PFSK-1 (cell line): Measurements from ENCODE around the gene NSDHL.

Source experiments
- FOXP2 ChIP-seq: optimal IDR thresholded peaks from 2 replicates; pipeline ENCODE3; 2011; ENCODE audit warnings: borderline replicate concordance, control low read depth, inconsistent platforms; ENCODE audit not compliant: insufficient read depth; ENCODE audit errors: extremely low read length, extremely low read depth
- POLR2AphosphoS5 ChIP-seq: IDR thresholded peaks from 2 replicates; pipeline ENCODE4 v1.6.1; 2012; ENCODE audit warnings: low read depth, mild to moderate bottlenecking, control low read depth, low read length, moderate library complexity
- SIN3A ChIP-seq: IDR thresholded peaks from 2 replicates; pipeline ENCODE4 v1.6.1; 2012; ENCODE audit warnings: mild to moderate bottlenecking, low read length, moderate library complexity, borderline replicate concordance; ENCODE audit not compliant: insufficient read depth
- TAF1 ChIP-seq: IDR thresholded peaks from 2 replicates; pipeline ENCODE4 v1.6.1; 2012; ENCODE audit warnings: low read length, control low read depth, borderline replicate concordance; ENCODE audit not compliant: insufficient read depth
- TF ChIP-seq, protein P1 (sequence below), 2 experiments: IDR thresholded peaks; 2 replicates each; pipeline versions ENCODE4 v1.6.1 to v1.8.0; 2011 to 2012; ENCODE audit warnings: low read depth in 2 of 2, low read length in 2 of 2, control low read depth in 1 of 2, inconsistent platforms in 1 of 2, mild to moderate bottlenecking in 1 of 2, moderate library complexity in 1 of 2; ENCODE audit not compliant: insufficient read depth in 1 of 2

Gene NSDHL

DNA sequence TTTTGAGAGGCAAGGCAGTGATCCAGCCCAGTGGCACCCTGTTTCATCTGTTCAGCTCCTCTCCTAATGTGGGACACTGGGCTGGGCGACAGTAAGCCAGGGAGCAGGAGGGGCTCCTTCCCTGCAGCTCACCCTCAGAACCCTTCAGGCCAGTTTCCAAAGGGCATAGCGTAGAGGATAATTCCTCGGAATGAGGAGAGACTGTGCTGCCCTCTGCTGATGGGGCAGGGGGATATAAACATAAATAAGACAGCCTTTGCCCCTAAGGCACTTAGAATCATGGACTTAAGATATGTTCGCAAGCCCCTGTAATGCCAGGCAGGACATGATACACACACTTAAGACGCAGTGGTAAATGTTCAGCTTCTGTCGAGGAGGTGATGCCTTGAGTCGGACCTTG, 39.1 kb downstream of the NSDHL start:
- TF ChIP-seq, protein P1, sequence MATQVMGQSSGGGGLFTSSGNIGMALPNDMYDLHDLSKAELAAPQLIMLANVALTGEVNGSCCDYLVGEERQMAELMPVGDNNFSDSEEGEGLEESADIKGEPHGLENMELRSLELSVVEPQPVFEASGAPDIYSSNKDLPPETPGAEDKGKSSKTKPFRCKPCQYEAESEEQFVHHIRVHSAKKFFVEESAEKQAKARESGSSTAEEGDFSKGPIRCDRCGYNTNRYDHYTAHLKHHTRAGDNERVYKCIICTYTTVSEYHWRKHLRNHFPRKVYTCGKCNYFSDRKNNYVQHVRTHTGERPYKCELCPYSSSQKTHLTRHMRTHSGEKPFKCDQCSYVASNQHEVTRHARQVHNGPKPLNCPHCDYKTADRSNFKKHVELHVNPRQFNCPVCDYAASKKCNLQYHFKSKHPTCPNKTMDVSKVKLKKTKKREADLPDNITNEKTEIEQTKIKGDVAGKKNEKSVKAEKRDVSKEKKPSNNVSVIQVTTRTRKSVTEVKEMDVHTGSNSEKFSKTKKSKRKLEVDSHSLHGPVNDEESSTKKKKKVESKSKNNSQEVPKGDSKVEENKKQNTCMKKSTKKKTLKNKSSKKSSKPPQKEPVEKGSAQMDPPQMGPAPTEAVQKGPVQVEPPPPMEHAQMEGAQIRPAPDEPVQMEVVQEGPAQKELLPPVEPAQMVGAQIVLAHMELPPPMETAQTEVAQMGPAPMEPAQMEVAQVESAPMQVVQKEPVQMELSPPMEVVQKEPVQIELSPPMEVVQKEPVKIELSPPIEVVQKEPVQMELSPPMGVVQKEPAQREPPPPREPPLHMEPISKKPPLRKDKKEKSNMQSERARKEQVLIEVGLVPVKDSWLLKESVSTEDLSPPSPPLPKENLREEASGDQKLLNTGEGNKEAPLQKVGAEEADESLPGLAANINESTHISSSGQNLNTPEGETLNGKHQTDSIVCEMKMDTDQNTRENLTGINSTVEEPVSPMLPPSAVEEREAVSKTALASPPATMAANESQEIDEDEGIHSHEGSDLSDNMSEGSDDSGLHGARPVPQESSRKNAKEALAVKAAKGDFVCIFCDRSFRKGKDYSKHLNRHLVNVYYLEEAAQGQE (IDR thresholded peaks at IDR 0.05; ENCODE audit: insufficient read depth in 1 of 2, low read depth in 2 of 2, low read length in 2 of 2): no peak
- no peak for TF ChIP-seq TAF1

DNA sequence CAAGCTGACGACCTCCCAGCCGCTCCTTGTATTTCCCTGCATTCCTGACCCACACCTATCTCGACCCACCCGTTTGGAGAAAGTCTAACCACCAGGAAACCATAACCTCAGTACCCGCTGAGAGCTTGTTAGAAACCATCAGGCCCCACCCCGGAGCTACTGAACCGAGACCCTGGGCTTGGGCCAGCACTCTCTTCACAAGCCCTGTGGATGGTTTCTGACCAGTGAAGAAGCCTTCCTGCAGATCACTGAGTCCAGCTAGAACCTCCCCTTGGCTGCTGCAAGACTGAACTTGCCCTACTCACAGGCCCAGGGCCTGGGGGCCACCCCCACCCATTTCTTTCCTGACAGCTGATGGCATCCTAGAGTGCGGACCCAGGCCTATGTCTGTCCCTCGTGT, 40.4 kb downstream of the NSDHL start:
- TF ChIP-seq TAF1 (no peak), FOXP2 (no peak), SIN3A (no peak), POLR2AphosphoS5 (no peak)
- TF ChIP-seq, protein P1 (IDR thresholded peaks at IDR 0.05; ENCODE audit: insufficient read depth in 1 of 2, low read depth in 2 of 2, low read length in 2 of 2): no peak

DNA sequence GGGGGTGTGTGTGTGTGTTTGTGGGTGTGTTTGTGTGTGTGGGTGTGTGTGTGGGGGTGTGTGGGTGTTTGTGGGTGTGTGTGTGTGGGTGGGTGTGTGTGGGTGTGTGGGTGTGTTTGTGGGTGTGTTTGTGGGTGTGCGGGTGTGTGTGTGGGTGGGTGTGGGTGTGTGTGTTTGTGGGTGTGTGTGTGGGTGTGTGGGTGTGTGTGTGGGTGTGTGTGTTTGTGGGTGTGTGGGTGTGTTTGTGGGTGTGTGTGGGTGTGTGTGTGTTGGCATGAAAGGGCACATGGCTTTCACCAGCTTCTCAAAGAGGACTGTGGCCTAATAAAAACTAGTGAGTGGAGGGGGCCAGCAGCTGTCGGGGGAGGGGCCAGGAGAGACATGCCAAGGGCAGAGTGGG, 41.7 kb downstream of the NSDHL start:
- TF ChIP-seq FOXP2: no peak
- TF ChIP-seq TAF1: no peak
- no peak for TF ChIP-seq SIN3A
- no peak for TF ChIP-seq POLR2AphosphoS5
- TF ChIP-seq, protein P1 (IDR thresholded peaks at IDR 0.05; ENCODE audit: insufficient read depth in 1 of 2, low read depth in 2 of 2, low read length in 2 of 2): no peak

DNA sequence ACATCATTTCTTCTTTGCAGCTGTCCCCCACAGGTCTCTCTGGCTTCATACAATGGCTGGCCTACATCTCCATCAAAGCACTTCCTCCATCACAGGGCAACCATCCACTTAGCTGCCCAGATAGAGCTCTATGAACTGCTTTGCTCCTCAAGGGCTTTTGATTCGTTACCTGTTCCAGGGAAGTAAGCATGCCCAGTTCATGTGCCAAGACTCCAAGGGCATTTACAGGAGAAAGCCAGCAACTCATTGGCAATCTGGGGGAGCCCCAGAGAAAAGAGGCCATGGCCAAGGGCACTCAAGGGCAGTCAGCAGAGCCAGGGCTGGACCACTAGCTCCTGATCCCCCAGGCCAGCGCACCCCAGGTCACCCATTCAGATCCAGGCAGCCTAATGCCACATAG, 42.5 kb downstream of the NSDHL start:
- TF ChIP-seq FOXP2 (no peak), SIN3A (no peak), TAF1 (no peak), POLR2AphosphoS5 (no peak)
- TF ChIP-seq, protein P1 (IDR thresholded peaks at IDR 0.05; ENCODE audit: insufficient read depth in 1 of 2, low read depth in 2 of 2, low read length in 2 of 2): no peak
